Stimulated activated naive CD4-positive, alpha-beta T cell treated with Interleukin-2 at 50 U/mL for 16 hours (primary cell): ENCODE measurements around the gene EHD4.

Experiments
- DNase-seq: peaks from one replicate; lab custom pipeline; 2025; lab: John Stamatoyannopoulos, UW

The EHD4 gene

GRCh38 chr15:41936649-41937567, 35.4 kb downstream of the EHD4 start:
- peak; percentile 83 for DNase-seq

DNA sequence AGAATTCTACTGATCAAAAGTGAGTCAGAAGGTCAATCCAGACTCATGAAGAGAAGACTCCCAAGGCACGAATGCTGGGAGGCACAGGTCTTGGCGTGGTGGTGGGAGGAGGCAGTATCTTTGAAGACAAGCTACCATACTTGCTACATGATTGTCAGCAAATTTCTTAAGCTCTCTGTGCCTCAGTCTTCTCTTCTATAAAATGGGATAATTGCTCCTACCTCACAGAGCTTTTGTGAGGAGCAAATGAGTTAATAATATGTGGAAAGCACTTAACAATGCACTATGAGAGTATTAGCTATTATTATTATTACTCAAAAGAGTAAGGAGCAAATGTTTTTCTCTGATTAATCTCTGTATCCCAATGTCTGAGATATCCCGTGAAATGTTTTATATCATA, 36.2 kb downstream of the EHD4 start:
- DNase-seq: no peak

DNA sequence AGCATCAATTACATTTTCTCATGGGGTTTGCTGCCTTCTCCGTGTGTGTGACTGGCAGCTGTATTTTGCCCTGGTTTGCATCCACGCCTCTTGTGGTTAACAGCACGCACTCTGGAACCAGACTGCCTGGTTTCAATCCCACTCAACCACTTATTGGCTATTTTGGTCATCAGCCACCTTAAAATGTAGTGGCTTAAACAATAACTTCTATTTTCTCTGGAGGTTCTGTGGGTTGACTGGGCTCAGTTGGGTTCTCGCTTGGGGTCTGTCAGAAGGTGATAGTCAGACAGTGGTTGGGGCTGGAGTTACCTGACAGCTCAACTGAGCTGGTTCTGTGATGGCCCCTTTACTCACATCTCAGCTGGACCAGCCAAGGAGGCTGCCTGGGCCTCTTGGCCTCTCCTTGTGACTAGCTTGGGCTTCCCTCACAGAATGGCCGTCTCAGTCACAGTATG, 36.8 kb downstream of the EHD4 start:
- DNase-seq: no peak

DNA sequence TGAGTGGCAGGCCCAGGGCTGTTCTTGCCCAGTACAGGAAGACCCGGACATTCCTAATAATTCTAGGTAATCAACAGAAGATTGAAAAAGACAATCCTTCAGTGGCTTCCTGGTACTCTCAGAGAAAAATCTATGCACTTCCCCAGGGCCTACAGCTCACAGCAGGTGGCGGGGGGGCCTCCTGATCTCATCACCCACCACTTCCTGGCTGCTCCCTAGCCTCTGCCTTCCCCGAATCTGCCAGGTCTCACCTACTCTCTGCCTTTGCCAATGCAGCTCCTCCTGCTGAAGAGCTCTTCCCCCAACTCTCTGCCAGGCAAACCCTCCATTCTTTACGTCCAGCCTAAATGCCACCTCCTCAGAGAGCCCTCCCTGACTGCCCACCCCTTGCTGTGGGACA, 37.5 kb downstream of the EHD4 start:
- peak; percentile 60 for DNase-seq

DNA sequence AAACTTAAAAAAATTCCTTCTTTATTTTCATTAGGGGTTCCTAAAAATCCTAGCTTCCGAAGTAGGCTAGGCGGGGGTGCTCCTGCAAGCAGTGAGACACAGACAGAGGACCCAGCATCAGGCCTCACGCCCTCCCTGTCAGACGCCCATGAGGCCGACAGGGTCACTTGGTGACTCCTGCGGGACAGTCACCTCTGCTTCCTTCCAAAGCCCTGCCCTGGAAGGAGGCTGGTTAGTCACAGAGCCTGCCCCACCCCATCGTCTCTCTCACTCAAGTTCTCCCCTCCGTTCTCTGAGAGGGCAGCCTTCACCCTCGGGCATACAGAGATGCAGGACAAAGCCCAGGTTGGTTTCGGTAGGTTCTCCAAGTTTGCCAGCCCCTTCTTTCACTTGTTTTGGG, 38.6 kb downstream of the EHD4 start:
- no peak for DNase-seq

GRCh38 chr15:41933326-41933725, 39.0 kb downstream of the EHD4 start:
- DNase-seq: no peak

GRCh38 chr15:41932511-41933289, 39.7 kb downstream of the EHD4 start:
- no peak for DNase-seq

DNA sequence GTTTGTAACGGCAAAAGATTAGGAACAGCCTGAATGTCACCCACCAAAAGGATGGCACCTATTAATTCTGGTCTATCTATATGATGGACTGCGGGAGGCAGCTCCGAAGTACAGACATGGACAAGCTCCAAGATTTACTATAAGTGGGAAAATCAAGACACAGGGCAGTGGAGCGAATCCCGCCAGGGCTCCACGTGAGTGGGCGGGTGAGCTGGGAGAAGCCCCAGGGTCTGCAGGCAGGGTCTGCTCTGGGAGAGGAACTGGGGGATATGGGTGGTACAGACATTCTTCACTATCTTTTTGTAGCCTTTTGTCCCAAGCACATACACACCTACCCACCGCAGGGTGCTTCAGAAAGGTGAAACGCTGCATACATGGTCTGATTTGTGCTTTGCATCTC, 40.3 kb downstream of the EHD4 start:
- DNase-seq: no peak

DNA sequence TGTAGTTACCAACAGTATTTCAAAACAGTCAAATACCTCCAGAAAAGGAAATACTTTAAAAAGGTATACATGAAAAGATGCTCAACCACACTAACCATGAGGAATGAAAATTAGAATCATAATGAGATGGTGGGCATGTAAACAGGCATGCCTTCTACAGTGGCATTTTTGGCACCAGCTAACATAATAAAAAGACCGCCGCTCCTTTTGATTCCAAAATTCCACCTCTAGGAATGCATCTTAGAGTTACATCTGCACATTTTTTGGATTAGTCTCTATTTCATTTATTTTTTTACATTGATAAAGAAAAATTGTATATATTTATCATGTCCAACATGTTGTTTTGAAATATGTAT, 41.5 kb downstream of the EHD4 start:
- no peak for DNase-seq

DNA sequence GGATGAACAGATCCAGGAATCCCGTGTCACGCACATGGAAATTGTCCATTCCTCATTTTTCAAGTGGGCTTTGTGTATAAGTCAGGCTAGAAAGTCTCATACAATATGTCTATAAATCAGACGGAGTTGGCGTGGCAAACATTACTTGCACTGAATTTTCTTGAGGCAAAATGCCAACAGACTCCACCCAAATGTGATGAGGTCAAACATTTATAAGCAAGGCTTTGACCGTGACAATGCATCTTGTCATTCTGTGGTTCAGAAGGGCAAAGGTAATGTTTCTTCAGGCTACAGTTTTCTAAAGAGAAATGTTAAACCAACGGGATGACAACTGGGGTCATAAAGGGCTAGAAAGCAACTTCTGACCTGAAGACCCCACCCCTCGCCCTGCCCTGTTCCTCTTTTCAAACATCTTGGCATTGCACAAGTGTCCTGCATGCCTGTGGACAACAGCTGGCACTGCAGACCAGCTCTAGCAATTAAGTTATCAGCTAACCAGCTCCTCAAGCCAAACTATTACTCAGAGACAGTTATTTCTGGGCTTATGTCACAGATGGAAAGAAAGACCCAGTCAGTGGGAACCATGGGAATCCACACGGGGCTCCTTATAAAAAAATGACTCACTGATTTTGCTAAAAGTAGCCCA, 42.0 kb downstream of the EHD4 start:
- DNase-seq: no peak

DNA sequence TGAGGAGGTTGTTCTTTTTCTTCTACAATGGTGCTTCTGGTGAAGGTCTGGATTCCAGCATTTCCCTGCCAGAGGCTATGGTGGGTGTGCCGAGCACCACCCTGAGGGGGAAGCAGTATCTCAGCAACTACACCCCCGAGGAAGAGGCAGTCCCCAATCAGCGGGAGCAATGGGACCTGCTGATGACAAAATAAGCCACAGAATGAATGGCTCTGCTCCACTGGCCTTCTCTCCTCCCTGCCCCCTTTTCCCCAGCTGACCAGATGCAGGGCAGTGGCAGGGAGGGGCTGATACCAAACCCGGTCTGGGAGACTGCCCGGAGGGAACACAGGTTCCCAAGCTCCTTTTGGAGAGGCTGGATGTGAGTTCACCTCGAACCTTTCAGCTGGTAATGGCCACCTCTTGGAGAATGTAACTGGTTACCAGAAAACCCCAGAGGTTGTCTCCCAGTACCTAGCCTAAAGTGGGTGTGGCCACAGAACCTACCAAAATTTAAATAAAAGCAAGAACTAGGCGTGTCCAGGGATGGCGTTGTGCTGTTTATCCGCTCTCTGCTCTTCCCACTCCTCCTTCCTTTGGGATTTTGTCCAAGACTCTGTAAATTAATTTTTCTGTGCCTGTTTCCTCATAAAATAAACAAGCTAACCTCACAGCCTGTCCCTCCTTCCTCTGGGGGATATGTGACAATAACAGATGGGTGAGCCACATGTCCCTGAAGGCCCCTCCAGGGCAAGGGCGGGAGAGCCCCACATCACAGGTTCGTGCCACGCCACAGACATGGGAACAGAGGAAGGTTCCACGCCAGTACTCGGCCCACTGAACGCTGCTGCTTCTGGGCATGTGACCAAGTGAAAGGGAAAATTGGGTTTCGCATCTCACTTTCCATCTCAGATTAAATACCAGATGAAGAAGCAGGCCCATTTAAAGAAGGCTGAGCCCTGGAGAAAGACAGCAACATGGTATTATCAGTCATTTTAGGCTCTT, 43.4 kb downstream of the EHD4 start:
- DNase-seq: no peak

DNA sequence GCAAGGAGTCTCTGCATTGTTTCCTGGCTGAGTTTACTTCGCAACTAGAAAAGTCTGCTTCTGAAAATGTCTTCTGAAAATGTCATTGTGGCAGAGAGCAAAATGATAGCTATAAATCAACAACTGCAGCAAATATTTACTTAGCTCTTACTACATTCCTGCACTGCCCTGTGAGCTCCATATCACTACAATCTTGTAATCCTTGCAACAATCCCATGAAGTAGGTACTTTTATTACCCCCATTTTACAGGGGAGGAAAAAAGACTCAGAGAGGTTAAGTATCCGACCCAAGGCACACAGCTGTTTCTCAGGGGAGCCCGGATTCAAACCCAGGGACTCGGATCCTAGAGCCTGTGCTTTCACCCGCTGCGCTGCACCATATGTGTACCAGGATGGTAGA, 44.3 kb downstream of the EHD4 start:
- DNase-seq: no peak

DNA sequence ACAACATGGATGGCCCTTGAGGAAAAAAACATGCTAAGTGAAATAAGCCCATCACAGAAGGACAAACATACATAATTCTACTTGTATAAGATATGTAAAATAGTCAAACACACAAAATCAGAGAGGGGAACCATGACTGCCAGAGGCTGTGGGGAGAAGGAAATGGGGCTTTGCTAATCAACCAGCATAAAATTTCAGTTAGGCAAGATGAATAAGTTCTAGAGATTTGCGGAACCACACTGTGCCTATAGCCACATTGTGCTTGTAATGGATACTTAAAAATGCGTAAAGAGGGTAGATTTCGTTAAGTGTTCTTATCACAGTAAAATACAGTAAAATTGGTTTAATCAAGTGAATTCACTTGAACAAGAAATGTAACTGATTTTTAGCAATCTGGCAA, 44.8 kb downstream of the EHD4 start:
- no peak for DNase-seq

DNA sequence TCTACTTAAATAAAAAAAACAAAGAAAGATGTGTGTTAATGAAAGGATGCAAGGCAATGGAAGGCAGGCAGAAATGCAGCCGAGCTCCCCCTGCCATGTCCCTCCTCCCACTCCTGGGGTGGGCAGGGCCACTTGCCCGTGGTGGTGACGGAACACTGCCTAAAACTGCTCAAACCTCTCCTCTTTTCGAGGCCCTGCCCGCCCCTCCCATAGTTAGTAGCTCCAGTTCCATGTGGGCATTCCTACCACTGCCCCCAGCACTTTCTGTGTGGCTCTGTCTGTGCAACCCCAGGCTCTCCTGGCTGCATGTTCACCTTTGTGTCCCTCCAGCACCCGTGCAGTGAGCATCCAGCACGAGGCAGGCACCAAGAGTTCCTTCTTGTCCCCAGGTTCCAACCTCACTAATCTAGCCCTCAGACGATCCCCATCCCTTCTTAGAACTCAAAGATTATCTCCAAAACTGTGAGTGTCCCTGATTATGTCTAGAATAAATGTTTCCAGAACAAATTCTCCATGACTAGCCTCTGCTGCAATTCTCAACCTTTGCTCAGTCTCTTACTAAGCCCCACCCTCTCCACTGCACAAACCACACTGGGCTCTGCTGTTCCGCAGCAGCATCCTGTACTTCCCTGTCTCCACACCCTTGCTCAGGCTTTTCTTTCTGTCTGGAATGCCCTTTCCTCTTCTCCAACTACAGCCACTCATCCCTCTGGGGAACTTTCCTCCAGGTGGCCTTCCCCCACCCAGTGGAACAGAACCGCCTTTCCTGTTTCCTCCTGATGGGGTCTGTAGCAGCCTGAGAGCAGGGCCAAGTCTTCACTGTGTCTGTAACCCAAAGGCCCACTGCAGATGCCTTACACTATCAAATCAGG, 45.9 kb downstream of the EHD4 start:
- DNase-seq: no peak

- DNase-seq: no peak
Measured at GRCh38 chr15:41925086-41925608, 47.2 kb downstream of the EHD4 start.

- no peak for DNase-seq
Measured at GRCh38 chr15:41923401-41923997, 48.9 kb downstream of the EHD4 start.

DNA sequence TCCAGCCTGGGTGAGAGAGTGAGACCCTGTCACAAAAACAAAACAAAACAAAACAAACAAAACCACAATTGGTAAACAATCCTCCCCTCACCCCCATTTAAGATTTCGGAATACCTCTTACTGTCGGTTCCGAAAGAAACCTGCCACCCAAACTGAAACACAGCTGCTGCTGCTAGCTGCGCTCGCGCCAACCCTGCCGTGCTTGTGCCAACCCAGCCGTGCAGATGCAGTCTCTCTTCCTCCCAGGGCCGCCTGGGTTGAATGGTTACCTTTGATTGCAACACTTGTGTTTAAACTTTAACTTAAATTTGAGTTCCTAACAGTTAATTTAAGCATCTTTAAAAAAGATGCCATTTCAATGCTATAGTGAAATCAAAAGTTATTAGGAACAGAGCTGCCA, 50.0 kb downstream of the EHD4 start:
- DNase-seq: no peak

DNA sequence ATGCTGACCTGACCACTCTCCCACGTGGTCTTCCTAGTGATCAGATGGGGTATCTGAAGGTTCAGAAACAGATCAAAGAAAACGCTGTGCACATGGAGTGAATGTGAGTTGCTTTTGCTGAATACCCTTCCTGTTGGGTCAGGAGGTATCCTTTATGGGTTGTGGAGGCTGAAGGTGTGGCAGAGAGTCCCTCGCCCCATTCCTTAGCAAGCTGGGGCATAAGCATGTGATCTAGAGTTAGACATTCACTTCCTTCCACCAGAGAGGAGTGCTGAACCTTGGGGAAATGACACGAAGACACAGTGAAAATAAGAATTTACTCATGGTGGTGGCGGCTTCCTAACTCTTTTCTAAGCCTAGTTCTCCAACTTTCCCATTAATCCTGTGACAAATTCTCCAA, 50.7 kb downstream of the EHD4 start:
- DNase-seq: no peak

DNA sequence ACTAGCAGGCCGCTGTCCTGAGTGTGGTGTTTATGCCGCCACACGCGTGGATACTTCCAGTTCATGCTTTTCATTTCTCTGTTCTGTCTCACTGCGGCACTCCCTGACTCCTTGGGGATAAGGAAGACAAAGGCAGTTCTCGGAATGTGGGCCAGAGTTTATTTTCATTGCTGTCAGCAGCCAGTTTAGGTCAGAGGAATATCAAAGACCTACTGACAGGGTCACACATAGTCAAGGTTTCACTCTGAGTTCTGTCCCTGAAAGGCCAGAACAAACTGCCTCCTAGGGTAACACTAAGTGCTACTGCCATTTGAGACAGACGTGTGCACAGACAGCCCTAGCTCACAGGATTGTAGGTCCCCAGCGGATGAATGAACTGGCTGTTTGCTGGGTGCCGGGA, 51.2 kb downstream of the EHD4 start:
- no peak for DNase-seq
